ENCODE data around the gene GALNT7. TPM values are rescaled to one million over a fixed set of nuclear protein-coding genes. Genes with fewer than 3 reads are reported as not detected.

Gene GALNT7
- total RNA-seq, 1 donor from 2014 or later = 16.9 TPM

- no peak for DNase-seq
- POLR2A ChIA-PET = no interaction called here
- H3K27me3 Mint-ChIP-seq = no peaks in the 10 kb centered on the region
Measured at GRCh38 chr4:173189117-173189693, 20.6 kb downstream of the GALNT7 start.

GRCh38 chr4:173191623-173192041 is 23.0 kb downstream of the GALNT7 start:
- POLR2A ChIA-PET = no interaction called here
- H3K27ac Mint-ChIP-seq = no peak overlapping the region

More at GRCh38 chr4:173189117-173189693, 20.6 kb downstream of the GALNT7 start:
- intact Hi-C loops (cut with micrococcal nuclease) = no loop called here
- ATAC-seq (ENCODE audit: low read depth) = no peak
- Mint-ChIP-seq H3K4me1 (peaks cover 44% of the 10 kb centered on the region), H3K9me3 (no peaks in the 10 kb centered on the region), H3K27ac (no peak overlapping the region), H3K36me3 (ENCODE audit: low read depth) (no peaks in the 10 kb centered on the region), H3K4me3 (no peak overlapping the region)
- CTCF ChIA-PET = no interaction called here
- no peak for TF ChIP-seq CTCF (IDR thresholded peaks at IDR 0.05)

GRCh38 chr4:173192375-173193162 is 24.0 kb downstream of the GALNT7 start:
- CTCF ChIA-PET = interaction anchor here (0.9 to 2.1 kb wide), 2 partner anchors 65 to 169 kb away, joined by 3 to 11 read pairs; no protein-coding TSS in a partner anchor
- intact Hi-C loops (cut with micrococcal nuclease) = loop anchor here (1.0 kb wide), 1 partner anchor 65 kb away; no protein-coding TSS in a partner anchor
- DNase-seq = no peak
- TF ChIP-seq CTCF (IDR thresholded peaks at IDR 0.05) = no peak
- Mint-ChIP-seq H3K27ac (no peak overlapping the region), H3K36me3 (ENCODE audit: low read depth) (peaks cover 2% of the 10 kb centered on the region), H3K9me3 (no peaks in the 10 kb centered on the region), H3K4me3 (no peak overlapping the region), H3K4me1 (peaks cover 45% of the 10 kb centered on the region), H3K27me3 (no peaks in the 10 kb centered on the region)
- POLR2A ChIA-PET = interaction anchor here (1.2 kb wide), 1 partner anchor 23 kb away, joined by 3 read pairs; no protein-coding TSS in a partner anchor
- ATAC-seq (ENCODE audit: low read depth) = no peak

More at GRCh38 chr4:173191623-173192041, 23.0 kb downstream of the GALNT7 start:
- H3K9me3 Mint-ChIP-seq = no peaks in the 10 kb centered on the region
- intact Hi-C loops (cut with micrococcal nuclease) = loop anchor here (1.0 kb wide), 1 partner anchor 66 kb away; no protein-coding TSS in a partner anchor
- peaks cover 2% of the 10 kb centered on the region for H3K36me3 Mint-ChIP-seq (ENCODE audit: low read depth)
- ATAC-seq (ENCODE audit: low read depth) (no peak), DNase-seq (no peak)
- H3K27me3 Mint-ChIP-seq = no peaks in the 10 kb centered on the region
- TF ChIP-seq CTCF (IDR thresholded peaks at IDR 0.05) = no peak
- peaks cover 45% of the 10 kb centered on the region for H3K4me1 Mint-ChIP-seq
- H3K4me3 Mint-ChIP-seq = no peak overlapping the region
- CTCF ChIA-PET = no interaction called here

GRCh38 chr4:173194157-173194556 is 25.5 kb downstream of the GALNT7 start:
- H3K4me3 Mint-ChIP-seq = no peak overlapping the region
- DNase-seq (no peak), ATAC-seq (ENCODE audit: low read depth) (no peak)
- CTCF ChIA-PET = interaction anchor here (1.2 to 2.1 kb wide), 2 partner anchors 64 to 107 kb away, joined by 3 to 11 read pairs; no protein-coding TSS in a partner anchor
- H3K9me3 Mint-ChIP-seq = no peaks in the 10 kb centered on the region
- intact Hi-C loops (cut with micrococcal nuclease) = no loop called here
- H3K36me3 Mint-ChIP-seq (ENCODE audit: low read depth) = peaks cover 2% of the 10 kb centered on the region
- H3K27ac Mint-ChIP-seq = no peak overlapping the region
- H3K4me1 Mint-ChIP-seq = peaks cover 44% of the 10 kb centered on the region
- POLR2A ChIA-PET = no interaction called here
- TF ChIP-seq CTCF (IDR thresholded peaks at IDR 0.05) = no peak
- H3K27me3 Mint-ChIP-seq = no peaks in the 10 kb centered on the region

GRCh38 chr4:173195109-173195508 is 26.5 kb downstream of the GALNT7 start:
- Mint-ChIP-seq H3K27me3 (no peaks in the 10 kb centered on the region), H3K4me3 (peak overlapping the region; percentile 6), H3K36me3 (ENCODE audit: low read depth) (peaks cover 2% of the 10 kb centered on the region), H3K4me1 (peaks cover 42% of the 10 kb centered on the region), H3K9me3 (no peaks in the 10 kb centered on the region), H3K27ac (peak overlapping the region; percentile 57)
- DNase-seq (no peak), ATAC-seq (ENCODE audit: low read depth) (peak; percentile 31)
- TF ChIP-seq CTCF (IDR thresholded peaks at IDR 0.05) = no peak
- CTCF ChIA-PET = no interaction called here
- POLR2A ChIA-PET = no interaction called here
- intact Hi-C loops (cut with micrococcal nuclease) = no loop called here
